GM23338 (cell line): Measurements from ENCODE around the gene NXN.

Source experiments
- CREB1 ChIP-seq: fragments of 250-450 bp; sonication (Bioruptor Pico); IDR thresholded peaks from 2 replicates; pipeline ENCODE4 v1.5.0; 2020; ENCODE audit warnings: low read depth, mild to moderate bottlenecking, moderate library complexity
- CTCF ChIP-seq, 2 experiments: fragments of 200-600 bp in 1 of 2; sonication (generic) in 1 of 2; conservative IDR thresholded peaks; 2 replicates each; pipeline versions ENCODE4 v1.5.1 to v1.6.1; 2016 to 2017; ENCODE audit warnings: antibody characterized with exemption in 2 of 2, low read depth in 2 of 2, mild to moderate bottlenecking in 2 of 2, moderate library complexity in 1 of 2
- EZH2 ChIP-seq: fragments of 200-600 bp; sonication (generic); IDR thresholded peaks from one replicate; pipeline ENCODE4 v1.8.0; 2017; ENCODE audit warnings: antibody characterized with exemption, mild to moderate bottlenecking, low read depth; ENCODE audit not compliant: unreplicated experiment
- EZH2phosphoT487 ChIP-seq: fragments of 200-600 bp; sonication (generic); IDR thresholded peaks from one replicate; pipeline ENCODE4 v1.8.1; 2018; ENCODE audit warnings: antibody characterized with exemption; ENCODE audit not compliant: unreplicated experiment
- JUNB ChIP-seq: IDR thresholded peaks from one replicate; pipeline ENCODE4 v1.6.1; 2016; ENCODE audit warnings: antibody characterized with exemption; ENCODE audit not compliant: unreplicated experiment
- NANOG ChIP-seq: IDR thresholded peaks from 2 replicates; pipeline ENCODE4 v1.6.1; 2016; ENCODE audit warnings: antibody characterized with exemption, borderline replicate concordance
- POLR2AphosphoS5 ChIP-seq: IDR thresholded peaks from 2 replicates; pipeline ENCODE4 v1.6.1; 2016; ENCODE audit warnings: antibody characterized with exemption, low read depth
- STAT1 ChIP-seq: IDR thresholded peaks from one replicate; pipeline ENCODE4 v1.6.1; 2016; ENCODE audit warnings: antibody characterized with exemption; ENCODE audit not compliant: unreplicated experiment
- ZNF331 ChIP-seq: fragments of 250-450 bp; sonication (Bioruptor Pico); IDR thresholded peaks from 2 replicates; pipeline ENCODE4 v1.5.0; 2020; ENCODE audit warnings: low read depth, mild to moderate bottlenecking, moderate library complexity
- ZNF462 ChIP-seq: fragments of 250-450 bp; sonication (Bioruptor Pico); IDR thresholded peaks from 2 replicates; pipeline ENCODE4 v1.5.0; 2020; ENCODE audit warnings: mild to moderate bottlenecking, moderate library complexity
- TF ChIP-seq, protein P1 (sequence below): IDR thresholded peaks from one replicate; pipeline ENCODE4 v1.6.1; 2018; ENCODE audit warnings: antibody characterized with exemption; ENCODE audit not compliant: unreplicated experiment
- TF ChIP-seq, protein P2 (sequence below): IDR thresholded peaks from 2 replicates; pipeline ENCODE4 v1.6.1; 2016; ENCODE audit warnings: antibody characterized with exemption

DNA sequence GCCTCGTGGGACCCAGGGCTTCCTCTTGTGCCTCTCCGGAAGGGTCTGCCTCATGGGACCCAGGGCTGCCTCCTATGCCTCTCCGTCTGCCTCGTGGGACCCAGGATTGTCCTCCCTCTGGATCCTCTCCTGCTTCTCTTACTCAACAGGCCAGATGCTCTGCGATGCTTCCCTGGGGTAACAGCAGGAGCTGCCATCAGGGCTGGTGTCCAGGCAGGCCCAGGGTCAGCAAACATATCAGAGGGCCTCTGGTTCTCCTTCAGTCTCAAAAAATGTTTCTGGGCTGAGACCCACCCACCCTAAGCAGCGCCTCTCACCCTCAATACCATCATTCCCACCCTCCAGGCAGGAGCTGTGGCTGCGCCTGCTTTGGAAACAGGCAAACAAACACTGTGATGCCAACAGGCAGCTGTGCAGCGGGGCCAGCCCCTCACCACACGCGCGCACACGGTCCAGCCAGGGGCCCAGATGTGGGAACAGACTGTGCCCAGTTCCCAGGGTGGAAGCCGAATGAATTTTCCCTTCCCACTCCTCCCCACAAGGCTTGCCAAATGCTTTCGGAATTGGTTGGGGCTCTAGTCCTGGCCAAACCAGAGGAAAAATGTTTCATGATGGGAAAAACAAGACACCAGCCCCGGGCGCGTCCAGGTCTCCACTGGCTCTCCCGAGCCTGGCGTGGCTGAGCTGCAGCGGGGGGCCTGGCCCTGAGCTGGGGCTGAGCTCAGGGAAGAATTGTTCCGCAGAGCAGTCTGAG is 28.6 kb upstream of the NXN start:
- TF ChIP-seq CTCF (conservative IDR thresholded peaks at IDR 0.05; ENCODE audit: low read depth in 2 of 2) (no peak), EZH2phosphoT487 (no peak), EZH2 (no peak), CREB1 (CRISPR knock-in tag) (no peak), POLR2AphosphoS5 (no peak), ZNF331 (CRISPR knock-in tag) (no peak), STAT1 (no peak), ZNF462 (CRISPR knock-in tag) (no peak), JUNB (no peak), NANOG (no peak)
- TF ChIP-seq, protein P1, sequence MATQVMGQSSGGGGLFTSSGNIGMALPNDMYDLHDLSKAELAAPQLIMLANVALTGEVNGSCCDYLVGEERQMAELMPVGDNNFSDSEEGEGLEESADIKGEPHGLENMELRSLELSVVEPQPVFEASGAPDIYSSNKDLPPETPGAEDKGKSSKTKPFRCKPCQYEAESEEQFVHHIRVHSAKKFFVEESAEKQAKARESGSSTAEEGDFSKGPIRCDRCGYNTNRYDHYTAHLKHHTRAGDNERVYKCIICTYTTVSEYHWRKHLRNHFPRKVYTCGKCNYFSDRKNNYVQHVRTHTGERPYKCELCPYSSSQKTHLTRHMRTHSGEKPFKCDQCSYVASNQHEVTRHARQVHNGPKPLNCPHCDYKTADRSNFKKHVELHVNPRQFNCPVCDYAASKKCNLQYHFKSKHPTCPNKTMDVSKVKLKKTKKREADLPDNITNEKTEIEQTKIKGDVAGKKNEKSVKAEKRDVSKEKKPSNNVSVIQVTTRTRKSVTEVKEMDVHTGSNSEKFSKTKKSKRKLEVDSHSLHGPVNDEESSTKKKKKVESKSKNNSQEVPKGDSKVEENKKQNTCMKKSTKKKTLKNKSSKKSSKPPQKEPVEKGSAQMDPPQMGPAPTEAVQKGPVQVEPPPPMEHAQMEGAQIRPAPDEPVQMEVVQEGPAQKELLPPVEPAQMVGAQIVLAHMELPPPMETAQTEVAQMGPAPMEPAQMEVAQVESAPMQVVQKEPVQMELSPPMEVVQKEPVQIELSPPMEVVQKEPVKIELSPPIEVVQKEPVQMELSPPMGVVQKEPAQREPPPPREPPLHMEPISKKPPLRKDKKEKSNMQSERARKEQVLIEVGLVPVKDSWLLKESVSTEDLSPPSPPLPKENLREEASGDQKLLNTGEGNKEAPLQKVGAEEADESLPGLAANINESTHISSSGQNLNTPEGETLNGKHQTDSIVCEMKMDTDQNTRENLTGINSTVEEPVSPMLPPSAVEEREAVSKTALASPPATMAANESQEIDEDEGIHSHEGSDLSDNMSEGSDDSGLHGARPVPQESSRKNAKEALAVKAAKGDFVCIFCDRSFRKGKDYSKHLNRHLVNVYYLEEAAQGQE: no peak
- TF ChIP-seq, protein P2, sequence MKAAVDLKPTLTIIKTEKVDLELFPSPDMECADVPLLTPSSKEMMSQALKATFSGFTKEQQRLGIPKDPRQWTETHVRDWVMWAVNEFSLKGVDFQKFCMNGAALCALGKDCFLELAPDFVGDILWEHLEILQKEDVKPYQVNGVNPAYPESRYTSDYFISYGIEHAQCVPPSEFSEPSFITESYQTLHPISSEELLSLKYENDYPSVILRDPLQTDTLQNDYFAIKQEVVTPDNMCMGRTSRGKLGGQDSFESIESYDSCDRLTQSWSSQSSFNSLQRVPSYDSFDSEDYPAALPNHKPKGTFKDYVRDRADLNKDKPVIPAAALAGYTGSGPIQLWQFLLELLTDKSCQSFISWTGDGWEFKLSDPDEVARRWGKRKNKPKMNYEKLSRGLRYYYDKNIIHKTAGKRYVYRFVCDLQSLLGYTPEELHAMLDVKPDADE: no peak
